Activated naive CD4-positive, alpha-beta T cell treated with anti-CD3 and anti-CD28 coated beads for 36 hours (primary cell): ENCODE measurements around the gene MAP2K2. TPM values are rescaled to one million over a fixed set of nuclear protein-coding genes. Genes with fewer than 3 reads are reported as not detected.
A peak's percentile ranks its signal among the peaks of the same experiment; 100 is the strongest.
"Not testable (repeated sequence)": the region's sequence is repeated elsewhere in the genome, so short reads cannot be mapped to it uniquely, and the experiment has no call there.

Source experiments
- CTCF ChIA-PET: fragments of 350-600 bp; sonication (Branson Sonifier 250); formaldehyde crosslinking; loops from one replicate; lab custom pipeline; 2021; ENCODE audit warnings: antibody characterized with exemption; lab: Charles Lee
- DNase-seq: peaks from one replicate; pipeline ENCODE4 v3.0.0-alpha.2; 2020
- H3K27ac Mint-ChIP-seq: one replicate; pipeline ENCODE4 v1.8.0; 2021; ENCODE audit warnings: mild to moderate bottlenecking, mixed read lengths
- H3K27me3 Mint-ChIP-seq: one replicate; pipeline ENCODE4 v1.8.0; 2021; ENCODE audit warnings: low read depth, mixed read lengths
- H3K36me3 Mint-ChIP-seq: one replicate; pipeline ENCODE4 v1.8.0; 2021; ENCODE audit warnings: low read depth, mixed read lengths
- H3K4me1 Mint-ChIP-seq: one replicate; pipeline ENCODE4 v1.8.0; 2021; ENCODE audit warnings: low read depth, mixed read lengths
- H3K4me3 Mint-ChIP-seq: one replicate; pipeline ENCODE4 v1.8.0; 2021; ENCODE audit warnings: mild to moderate bottlenecking, moderate library complexity, mixed read lengths
- H3K9me3 Mint-ChIP-seq: one replicate; pipeline ENCODE4 v1.8.0; 2021; ENCODE audit warnings: mixed read lengths
- intact Hi-C: fragments of 100-400 bp; cut with micrococcal nuclease; formaldehyde crosslinking; loops from one replicate; pipeline ENCODE4 v1.15.1; 2023
- total RNA-seq, 2 experiments: library from RNA; stranded (reverse); gene quantifications; one replicate each; pipeline ENCODE4 v1.2.3, GENCODE V29; 2021

Gene MAP2K2
- 100 to 1,000 TPM; 101 to 103 TPM for total RNA-seq

DNA sequence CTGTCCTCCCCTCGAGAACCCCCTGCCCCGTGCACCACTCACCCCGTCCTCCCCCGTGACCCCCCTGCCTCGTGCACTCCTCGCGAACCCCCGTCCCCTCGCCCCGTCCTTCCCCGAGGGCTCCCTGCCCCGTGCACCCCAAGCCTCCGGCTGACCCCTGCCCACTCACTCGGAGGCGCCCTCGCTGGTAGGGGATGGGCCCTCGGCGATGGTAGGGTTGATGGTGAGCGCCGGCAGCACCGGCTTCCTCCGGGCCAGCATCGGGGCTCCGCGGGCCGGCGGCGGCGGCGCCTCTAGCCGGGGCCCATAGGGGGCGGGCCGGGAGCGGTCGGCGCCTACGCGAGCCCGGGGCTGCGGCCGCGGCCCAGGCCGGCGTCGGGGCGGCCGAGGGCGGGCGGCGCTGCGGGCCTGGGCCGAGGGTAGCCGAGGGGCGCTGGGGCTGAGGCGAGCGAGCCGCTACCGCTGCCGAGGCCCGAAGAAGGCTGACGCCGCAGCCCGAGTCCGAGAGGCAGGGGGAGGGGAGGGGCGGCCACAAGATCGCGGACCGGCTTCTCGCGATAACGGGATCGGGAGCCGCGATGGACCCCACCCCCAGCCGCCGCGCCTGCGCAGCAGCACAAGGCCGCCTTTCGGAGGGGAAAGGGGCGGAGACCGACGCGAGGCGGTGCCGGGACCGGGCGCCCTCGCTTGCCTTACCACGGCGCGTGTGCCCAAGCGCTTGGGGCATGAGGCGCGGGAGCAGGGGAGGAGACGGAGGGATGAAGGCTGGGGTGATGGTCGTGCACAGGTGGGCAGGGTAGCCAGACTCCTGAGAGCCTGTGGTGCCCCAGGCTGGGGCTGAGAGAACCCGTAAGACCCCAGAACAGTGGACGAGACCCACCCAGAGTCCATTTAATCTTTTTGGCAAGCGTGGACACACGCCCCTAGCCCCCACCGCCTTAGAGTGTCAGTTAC is at the start of gene MAP2K2:
Gene MAP2K2, minus strand, starts transcription at position 508 of the 954 bp plus-strand sequence. Its CDS starts 247 bp downstream, at position 261.
- DNase-seq, result peak; percentile 96
- Mint-ChIP-seq H3K9me3 (no peaks in the 10 kb centered on the region), H3K4me3 (peak within 1 kb of the TSS; percentile 85), H3K4me1 (peaks cover 24% of the 10 kb centered on the region), H3K27ac (peak within 1 kb of the TSS; percentile 84), H3K36me3 (no peaks in the 10 kb centered on the region), H3K27me3 (no peaks in the 10 kb centered on the region)
- CTCF ChIA-PET, result interaction anchor here (0.9 kb wide), 1 partner anchor 16 kb away, joined by 4 read pairs; no protein-coding TSS in a partner anchor
- intact Hi-C loops, result loop anchor here (1.0 to 5.0 kb wide), 4 partner anchors 58 to 362 kb away; partner anchors contain the start of genes EEF2, MRPL54, PIAS4 and ZBTB7A

DNA sequence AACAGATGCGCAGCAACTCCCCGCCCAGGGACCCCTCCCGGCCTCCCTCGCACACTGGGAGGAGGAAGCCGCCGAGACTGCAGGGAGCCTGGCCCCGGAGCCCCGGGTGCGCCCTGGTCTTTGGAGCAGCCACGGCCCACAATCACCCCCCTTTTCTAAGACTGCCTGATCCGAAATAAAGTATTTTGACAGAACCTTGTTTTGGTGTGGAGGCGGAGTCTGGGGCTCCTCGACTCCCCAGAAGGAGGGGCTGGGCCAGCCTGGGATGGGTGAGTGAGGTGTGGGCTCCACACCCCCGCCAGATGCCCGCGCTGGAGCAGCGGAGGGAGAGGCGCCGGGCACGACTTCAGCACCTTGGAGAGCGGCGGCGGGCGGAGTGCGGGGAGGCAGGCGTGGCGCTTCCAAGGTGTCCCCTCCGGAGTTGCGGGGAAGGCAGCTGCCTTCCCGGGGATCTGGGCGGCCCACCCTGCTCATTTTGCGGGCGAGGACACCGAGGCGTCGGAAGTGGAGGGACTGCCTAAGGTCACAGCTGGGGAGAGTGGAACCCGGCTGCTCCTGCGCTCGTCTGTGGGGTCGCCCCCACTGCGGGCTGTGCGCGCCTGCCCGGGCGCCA is 49.0 kb upstream of the MAP2K2 start:
- Mint-ChIP-seq H3K4me1 (peaks cover 3% of the 10 kb centered on the region), H3K9me3 (no peaks in the 10 kb centered on the region), H3K36me3 (peaks cover 1% of the 10 kb centered on the region), H3K27ac (no peak overlapping the region), H3K4me3 (no peak overlapping the region), H3K27me3 (peaks cover 15% of the 10 kb centered on the region)
- intact Hi-C loops, result no loop called here
- DNase-seq, result peak; percentile 71
- CTCF ChIA-PET, result interaction anchor here (0.6 to 1.3 kb wide), 2 partner anchors 13 to 33 kb away, joined by 3 to 4 read pairs; no protein-coding TSS in a partner anchor

GRCh38 chr19:4171676-4172075 is 47.8 kb upstream of the MAP2K2 start:
- no peak overlapping the region for H3K27ac Mint-ChIP-seq
- peaks cover 16% of the 10 kb centered on the region for H3K27me3 Mint-ChIP-seq
- H3K4me1 Mint-ChIP-seq, result peaks cover 3% of the 10 kb centered on the region
- CTCF ChIA-PET, result no interaction called here
- no peak overlapping the region for H3K4me3 Mint-ChIP-seq
- no peak for DNase-seq
- H3K36me3 Mint-ChIP-seq, result peaks cover 1% of the 10 kb centered on the region
- intact Hi-C loops, result no loop called here
- H3K9me3 Mint-ChIP-seq, result no peaks in the 10 kb centered on the region

- Mint-ChIP-seq H3K27ac (no peak overlapping the region), H3K36me3 (no peaks in the 10 kb centered on the region)
- CTCF ChIA-PET, result interaction anchor here (0.5 to 1.4 kb wide), 2 partner anchors 24 to 290 kb away, joined by 3 to 5 read pairs; no protein-coding TSS in a partner anchor
Measured at GRCh38 chr19:4164262-4164661, 40.3 kb upstream of the MAP2K2 start.

DNA sequence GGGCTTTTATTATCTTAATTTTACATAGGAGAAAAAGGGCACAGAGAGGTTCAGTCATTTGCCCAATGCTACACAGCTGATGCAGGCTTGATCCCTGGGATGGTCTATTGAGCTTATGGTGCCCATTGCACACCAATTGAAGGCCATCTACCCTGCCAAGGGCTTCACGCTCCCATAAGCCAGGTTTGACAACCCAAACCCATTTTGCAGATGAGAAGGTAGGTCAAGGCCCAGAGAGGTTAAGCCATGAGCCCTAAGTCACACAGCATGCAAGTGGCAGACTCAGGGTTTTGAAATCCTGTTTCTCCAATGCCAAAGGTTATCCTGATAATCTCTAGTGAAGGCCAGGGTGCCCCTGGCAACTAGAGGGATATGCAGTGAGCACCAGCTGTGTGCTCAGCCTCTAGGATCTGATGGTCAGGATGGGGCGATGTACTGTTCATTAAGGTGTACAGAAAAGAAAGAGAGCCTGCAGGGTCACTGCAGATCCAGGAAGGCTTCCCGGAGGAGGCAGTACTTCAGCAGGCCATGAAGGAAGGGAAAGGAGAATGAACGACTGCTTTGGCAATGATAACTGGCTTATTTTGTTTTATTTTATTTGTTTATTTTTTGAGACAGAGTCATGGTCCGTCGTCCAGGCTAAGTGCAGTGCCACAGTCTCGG is 37.6 kb upstream of the MAP2K2 start:
- H3K36me3 Mint-ChIP-seq, result no peaks in the 10 kb centered on the region
- no peak overlapping the region for H3K4me3 Mint-ChIP-seq
- H3K27me3 Mint-ChIP-seq, result peaks cover 4% of the 10 kb centered on the region
- CTCF ChIA-PET, result interaction anchor here (0.7 to 2.4 kb wide), 3 partner anchors 8 to 27 kb away, joined by 3 to 11 read pairs (median 5); no protein-coding TSS in a partner anchor
- intact Hi-C loops, result no loop called here
- no peaks in the 10 kb centered on the region for H3K4me1 Mint-ChIP-seq
- DNase-seq, result no peak
- H3K9me3 Mint-ChIP-seq, result no peaks in the 10 kb centered on the region
- H3K27ac Mint-ChIP-seq, result no peak overlapping the region

More at GRCh38 chr19:4164262-4164661, 40.3 kb upstream of the MAP2K2 start:
- Mint-ChIP-seq H3K4me3 (no peak overlapping the region), H3K27me3 (peaks cover 8% of the 10 kb centered on the region), H3K4me1 (no peaks in the 10 kb centered on the region), H3K9me3 (no peaks in the 10 kb centered on the region)
- intact Hi-C loops, result no loop called here
- no peak for DNase-seq

- H3K4me1 Mint-ChIP-seq, H3K27me3 Mint-ChIP-seq, H3K36me3 Mint-ChIP-seq, DNase-seq, CTCF ChIA-PET, H3K4me3 Mint-ChIP-seq, H3K27ac Mint-ChIP-seq, intact Hi-C loops, H3K9me3 Mint-ChIP-seq: not testable (repeated sequence)
Measured at GRCh38 chr19:4157971-4158370, 34.0 kb upstream of the MAP2K2 start.

- H3K4me3 Mint-ChIP-seq, result no peak overlapping the region
- no peak overlapping the region for H3K27ac Mint-ChIP-seq
- no peaks in the 10 kb centered on the region for H3K9me3 Mint-ChIP-seq
- DNase-seq, result no peak
- no peaks in the 10 kb centered on the region for H3K4me1 Mint-ChIP-seq
- CTCF ChIA-PET, result no interaction called here
- intact Hi-C loops, result no loop called here
- no peaks in the 10 kb centered on the region for H3K27me3 Mint-ChIP-seq
- no peaks in the 10 kb centered on the region for H3K36me3 Mint-ChIP-seq
Measured at GRCh38 chr19:4157164-4157563, 33.2 kb upstream of the MAP2K2 start.

DNA sequence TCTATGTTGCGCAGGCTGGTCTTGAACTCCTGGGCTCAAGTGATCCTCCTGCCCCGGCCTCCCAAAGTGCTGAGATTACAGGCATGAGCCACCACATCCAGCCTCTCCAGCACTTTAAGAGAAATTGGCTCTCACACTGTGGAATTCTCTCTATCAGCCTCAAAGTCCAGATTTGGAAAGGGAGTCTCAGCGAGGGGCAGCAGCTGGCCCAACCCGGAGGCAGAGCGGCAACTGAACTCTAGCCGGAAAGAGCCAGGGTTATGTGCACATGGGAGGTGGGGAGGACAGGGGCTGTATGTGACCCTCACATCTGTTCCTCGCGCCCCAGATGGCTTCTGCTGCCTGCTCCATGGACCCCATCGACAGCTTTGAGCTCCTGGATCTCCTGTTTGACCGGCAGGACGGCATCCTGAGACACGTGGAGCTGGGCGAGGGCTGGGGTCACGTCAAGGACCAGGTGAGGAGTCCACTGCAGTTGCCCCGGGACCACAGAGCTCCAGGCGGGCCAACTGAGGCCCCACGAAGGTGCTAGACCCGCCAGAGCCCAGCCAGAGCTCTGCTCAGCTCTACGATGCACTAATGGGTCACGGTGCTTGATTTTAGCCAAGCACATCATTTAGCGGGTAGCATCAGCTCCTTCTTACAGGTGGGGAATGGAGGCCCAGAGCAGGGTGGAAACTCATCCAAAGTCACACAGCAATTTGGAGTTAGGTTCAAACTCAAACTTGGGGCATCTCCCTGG is 30.8 kb upstream of the MAP2K2 start:
- H3K27me3 Mint-ChIP-seq, result no peaks in the 10 kb centered on the region
- DNase-seq, result no peak
- H3K4me3 Mint-ChIP-seq, result no peak overlapping the region
- no peaks in the 10 kb centered on the region for H3K36me3 Mint-ChIP-seq
- no peaks in the 10 kb centered on the region for H3K9me3 Mint-ChIP-seq
- no peaks in the 10 kb centered on the region for H3K4me1 Mint-ChIP-seq
- CTCF ChIA-PET, result interaction anchor here (1.0 to 1.7 kb wide), 2 partner anchors 14 to 15 kb away, joined by 3 to 6 read pairs; no protein-coding TSS in a partner anchor
- intact Hi-C loops, result no loop called here
- H3K27ac Mint-ChIP-seq, result no peak overlapping the region

DNA sequence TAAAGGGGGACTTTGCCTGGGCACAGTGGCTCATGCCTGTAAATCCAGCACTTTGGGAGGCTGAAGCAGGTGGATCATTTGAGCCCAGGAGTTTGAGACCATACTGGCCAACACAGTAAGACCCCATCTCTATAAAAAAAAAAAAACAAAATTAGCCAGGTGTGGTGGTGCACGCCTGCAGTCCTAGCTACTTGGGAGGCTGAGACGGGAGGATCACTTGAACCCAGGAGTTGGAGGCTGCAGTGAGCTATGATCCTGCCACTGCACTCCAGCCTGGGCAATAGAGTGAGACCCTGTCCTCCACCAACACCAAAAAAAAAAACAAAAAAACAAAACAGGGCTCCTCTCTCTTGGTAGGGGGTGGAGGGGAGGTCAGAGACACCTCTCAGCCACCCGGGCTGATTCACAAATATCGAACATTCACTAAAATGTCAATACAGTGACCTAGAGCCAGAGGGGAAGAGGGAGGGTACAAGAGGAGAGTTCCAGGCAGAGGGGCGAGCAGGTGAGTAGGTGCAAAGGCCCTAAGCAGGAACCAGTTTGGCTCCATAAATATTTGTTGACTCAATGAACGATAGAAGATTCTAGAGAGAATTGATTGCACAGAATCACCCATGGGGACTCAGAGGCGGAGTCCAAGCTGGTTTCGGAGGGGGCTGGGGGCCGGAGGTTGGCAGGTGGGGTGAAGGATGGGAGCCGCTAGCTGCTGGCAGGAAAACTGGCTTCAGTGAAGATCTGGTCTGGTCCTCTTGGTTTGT is 28.5 kb upstream of the MAP2K2 start:
- Mint-ChIP-seq H3K9me3 (no peaks in the 10 kb centered on the region), H3K36me3 (no peaks in the 10 kb centered on the region), H3K4me3 (no peak overlapping the region), H3K27me3 (peaks cover 5% of the 10 kb centered on the region), H3K4me1 (no peaks in the 10 kb centered on the region), H3K27ac (no peak overlapping the region)
- CTCF ChIA-PET, result no interaction called here
- DNase-seq, result no peak
- intact Hi-C loops, result no loop called here

- H3K4me3 Mint-ChIP-seq, result no peak overlapping the region
- no peaks in the 10 kb centered on the region for H3K36me3 Mint-ChIP-seq
- H3K27ac Mint-ChIP-seq, result no peak overlapping the region
- no peaks in the 10 kb centered on the region for H3K9me3 Mint-ChIP-seq
- H3K4me1 Mint-ChIP-seq, result no peaks in the 10 kb centered on the region
- peaks cover 6% of the 10 kb centered on the region for H3K27me3 Mint-ChIP-seq
- CTCF ChIA-PET, result no interaction called here
- no peak for DNase-seq
- intact Hi-C loops, result no loop called here
Measured at GRCh38 chr19:4151623-4152022, 27.7 kb upstream of the MAP2K2 start.
